NCI-H446 treated with DMSO at 0.1 percent for 48 hours (cell line): ENCODE results near the gene PTPN6.
A peak's percentile ranks its signal among the peaks of the same experiment; 100 is the strongest.
"Not testable (repeated sequence)": the region's sequence is repeated elsewhere in the genome, so short reads cannot be mapped to it uniquely, and the experiment has no call there.

Experiments
- DNase-seq: peaks from one replicate; lab custom pipeline; 2025; lab: John Stamatoyannopoulos, UW

Gene PTPN6

DNA sequence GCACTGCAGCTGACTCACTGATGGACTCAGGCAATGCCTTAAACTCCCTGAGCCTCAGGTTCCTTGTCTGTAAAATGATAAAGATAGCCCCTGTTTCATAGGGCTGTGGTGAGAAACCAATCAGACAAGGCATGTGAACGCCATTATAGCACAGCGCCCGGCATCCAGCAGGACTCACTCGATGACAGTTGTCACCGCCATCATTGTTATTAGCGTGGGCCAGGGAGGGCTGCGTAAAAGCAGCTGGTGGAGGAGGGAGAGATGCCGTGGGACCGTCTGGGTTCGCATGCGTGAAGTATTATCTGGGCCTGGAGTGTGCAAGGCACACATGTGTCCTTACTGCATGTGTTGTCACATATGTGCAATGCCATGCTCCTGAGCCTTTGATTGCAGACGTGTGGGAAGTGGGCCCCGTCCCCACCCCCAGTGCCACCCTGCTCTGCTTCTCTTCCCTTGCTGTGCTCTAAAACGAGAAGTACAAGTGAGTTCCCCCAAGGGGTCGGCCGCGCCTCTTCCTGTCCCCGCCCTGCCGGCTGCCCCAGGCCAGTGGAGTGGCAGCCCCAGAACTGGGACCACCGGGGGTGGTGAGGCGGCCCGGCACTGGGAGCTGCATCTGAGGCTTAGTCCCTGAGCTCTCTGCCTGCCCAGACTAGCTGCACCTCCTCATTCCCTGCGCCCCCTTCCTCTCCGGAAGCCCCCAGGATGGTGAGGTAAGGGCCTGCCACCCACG is at the start of gene PTPN6:
TSS of gene PTPN6 (plus strand) at position 546 of the 730 bp plus-strand sequence. CDS start at position 703, 157 bp downstream.
- DNase-seq, result no peak

- no peak for DNase-seq
These were observed 48.7 kb upstream of the PTPN6 start for GRCh38 chr12:6902448-6902847.

DNA sequence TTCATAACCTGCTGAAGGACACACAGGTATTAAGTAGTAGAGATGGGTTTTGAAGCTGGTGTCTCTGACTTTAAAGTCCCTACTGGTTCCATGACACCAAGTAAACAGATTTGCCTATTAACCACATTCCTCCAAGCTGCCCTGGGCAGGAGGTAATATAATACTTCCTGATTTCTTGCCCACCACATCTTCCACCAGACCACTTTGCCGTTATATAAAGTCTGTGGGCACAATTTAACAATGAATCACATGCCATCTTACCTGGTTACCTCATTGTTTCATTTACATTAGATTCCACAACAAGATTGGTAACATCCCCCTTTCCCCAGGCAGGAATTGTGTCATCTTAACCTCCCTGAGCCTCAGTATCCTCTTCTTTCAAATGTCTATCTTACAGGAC is 47.4 kb upstream of the PTPN6 start:
- no peak for DNase-seq

DNA sequence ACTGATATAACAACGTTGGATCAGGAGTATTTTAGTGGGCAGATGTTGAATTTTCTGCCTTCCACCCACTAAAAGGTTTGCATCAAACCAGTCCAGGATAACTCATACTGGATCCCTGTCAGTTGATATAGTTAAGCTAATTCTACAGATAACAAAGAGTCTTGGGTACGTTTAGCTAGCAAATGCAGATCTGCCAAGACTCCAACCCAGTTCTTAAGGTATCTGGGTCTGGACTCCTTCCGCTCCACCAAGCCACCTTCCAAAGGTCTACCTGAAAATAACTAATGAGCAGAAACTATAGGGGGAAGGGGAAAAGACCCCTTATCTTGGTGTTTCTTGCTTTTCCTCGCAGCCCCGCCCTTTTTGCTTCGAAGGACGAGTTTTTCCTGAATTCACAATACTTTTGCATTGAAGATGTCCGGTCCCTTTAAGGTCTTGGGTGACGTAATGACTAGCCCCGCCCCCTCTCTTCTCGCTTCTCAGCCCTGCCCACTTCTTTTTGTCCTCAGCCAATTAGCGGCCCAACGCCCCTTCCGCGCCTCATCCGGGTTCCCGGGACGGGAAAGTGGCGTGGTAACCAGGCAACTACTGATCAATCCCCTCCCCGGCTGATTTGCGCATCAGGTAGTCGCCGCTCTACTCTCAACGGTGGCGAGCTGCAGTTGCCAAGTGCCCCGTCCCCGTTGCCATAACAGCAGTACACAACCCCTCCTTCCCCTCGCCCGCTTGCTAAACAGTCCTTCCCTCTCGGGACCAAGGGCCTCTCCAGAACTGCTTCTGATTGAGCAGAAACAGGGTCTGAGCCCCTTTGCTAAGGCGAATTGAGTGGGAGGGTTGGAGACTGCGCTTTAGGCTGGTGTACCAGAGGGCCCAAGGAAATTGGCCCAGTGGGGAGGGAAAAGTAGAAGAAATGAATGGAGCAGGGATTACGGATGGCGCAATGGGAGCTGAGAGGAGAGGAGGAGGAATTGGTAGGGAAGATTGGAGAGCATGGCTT is 46.6 kb upstream of the PTPN6 start, which contains the start of gene LRRC23:
TSS of gene LRRC23 (plus strand) at position 543 of the 997 bp plus-strand sequence. CDS start 812 bp downstream, outside the sequence.
- peak; percentile 94 for DNase-seq

DNA sequence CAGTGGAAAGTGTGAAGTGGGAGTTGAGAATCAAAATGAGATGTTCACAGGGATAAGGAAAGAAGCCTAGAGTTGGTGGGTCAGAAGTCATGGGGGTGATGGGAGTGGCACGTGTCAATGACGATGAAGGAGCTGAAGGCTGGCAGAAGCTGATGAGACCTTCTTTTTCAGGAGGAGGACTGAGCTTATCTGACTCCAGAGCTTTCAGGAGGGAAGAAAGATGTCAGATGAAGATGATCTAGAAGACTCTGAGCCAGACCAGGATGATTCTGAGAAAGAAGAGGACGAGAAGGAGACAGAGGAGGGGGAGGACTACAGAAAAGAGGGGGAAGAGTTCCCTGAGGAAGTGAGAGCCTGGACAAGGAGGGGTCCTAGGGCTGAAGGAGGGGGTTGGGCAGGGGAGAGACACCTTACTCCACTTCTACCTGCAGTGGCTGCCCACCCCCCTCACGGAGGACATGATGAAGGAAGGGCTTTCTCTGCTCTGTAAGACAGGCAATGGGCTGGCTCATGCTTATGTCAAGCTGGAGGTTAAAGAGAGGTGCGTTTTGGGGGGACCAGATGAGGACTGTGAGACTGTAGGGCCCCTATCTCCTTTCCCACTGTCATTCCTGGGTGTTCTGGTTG is 45.6 kb upstream of the PTPN6 start:
- no peak for DNase-seq

DNA sequence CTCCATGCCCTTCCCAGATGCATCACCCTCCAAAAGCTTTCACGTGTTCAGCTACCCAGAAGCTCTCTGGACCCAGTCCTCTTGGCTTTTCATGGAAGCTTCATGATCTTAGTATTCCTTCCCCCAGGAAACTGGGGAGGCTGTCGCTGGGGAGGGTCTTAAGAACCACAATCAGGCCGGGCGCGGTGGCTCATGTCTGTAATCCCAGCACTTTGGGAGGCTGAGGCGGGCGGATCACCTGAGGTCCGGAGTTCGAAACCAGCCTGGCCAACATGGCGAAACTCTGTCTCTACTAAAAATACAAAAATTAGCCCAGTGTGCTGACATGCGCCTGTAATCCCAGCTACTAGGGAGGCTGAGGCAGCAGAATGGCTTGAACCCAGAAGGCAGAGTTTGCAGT is 43.0 kb upstream of the PTPN6 start:
- not testable (repeated sequence) for DNase-seq

DNA sequence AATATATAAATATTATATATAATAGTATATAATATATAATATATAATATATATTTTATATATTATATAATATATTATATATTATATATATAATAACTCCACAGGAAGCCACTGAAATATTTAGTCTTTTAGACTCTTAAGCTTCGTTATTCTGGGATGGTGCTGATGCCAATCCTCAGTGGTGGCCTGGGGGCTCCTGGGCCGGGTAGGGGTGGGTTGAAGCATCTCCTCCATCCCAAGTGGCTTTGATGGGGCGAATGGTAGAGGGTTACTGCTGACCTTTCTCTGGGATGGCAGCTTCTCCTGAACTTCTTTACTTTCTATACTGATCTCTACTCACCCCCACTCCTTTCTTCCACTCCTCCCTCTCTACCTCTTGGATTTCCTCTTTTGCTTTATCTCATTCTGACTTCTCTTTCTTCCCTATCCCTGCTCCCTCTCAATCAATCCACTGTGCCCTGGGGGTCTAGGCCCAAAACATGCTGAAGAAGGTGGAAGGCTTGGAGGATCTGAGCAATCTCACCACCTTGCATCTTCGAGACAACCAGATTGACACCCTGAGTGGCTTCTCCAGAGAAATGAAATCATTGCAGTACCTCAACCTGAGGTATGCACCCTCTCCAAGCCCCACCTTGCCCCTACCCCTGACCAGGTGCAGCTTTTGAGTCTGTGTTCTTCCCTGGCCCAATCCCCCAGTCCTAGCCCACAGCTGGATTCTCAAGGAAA is 41.6 kb upstream of the PTPN6 start:
- DNase-seq, result no peak

DNA sequence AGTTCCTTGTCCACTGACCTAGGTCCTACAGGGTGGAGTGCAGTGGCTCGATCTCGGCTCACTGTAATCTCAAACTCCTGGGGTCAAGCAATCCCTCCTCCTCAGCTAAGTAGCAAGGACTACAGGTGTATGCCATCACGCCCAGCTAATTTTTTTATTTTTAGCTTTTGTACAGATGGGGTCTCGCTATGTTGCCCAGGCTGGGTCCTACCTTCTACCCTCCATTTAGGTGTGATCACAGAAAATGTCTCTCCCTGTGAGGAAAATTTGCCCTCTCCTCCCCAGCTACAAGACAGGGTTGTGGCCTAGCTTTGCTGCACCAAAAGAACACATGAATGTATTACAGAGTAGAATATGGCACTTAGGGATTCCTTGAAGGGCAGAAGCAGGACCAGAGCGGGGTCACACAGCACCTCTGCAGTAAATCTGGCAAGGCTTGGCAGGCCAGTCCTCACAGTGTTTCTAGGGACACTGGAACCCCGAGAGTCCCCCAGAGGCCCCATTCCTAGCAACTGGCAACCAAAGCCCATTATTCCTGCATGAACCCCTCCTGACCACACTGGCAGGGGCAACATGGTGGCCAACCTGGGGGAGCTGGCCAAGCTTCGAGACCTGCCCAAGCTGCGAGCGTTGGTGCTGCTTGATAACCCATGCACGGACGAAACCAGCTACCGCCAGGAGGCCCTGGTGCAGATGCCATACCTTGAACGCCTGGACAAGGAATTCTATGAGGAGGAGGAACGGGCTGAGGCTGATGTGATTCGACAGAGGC is 38.8 kb upstream of the PTPN6 start:
- no peak for DNase-seq

GRCh38 chr12:6914246-6914946 is 36.8 kb upstream of the PTPN6 start, which contains the start of gene ENO2:
Gene ENO2 (plus strand): TSS chr12:6914580. CDS start chr12:6915833, 1,253 bp downstream.
- DNase-seq, result peak; percentile 39

DNA sequence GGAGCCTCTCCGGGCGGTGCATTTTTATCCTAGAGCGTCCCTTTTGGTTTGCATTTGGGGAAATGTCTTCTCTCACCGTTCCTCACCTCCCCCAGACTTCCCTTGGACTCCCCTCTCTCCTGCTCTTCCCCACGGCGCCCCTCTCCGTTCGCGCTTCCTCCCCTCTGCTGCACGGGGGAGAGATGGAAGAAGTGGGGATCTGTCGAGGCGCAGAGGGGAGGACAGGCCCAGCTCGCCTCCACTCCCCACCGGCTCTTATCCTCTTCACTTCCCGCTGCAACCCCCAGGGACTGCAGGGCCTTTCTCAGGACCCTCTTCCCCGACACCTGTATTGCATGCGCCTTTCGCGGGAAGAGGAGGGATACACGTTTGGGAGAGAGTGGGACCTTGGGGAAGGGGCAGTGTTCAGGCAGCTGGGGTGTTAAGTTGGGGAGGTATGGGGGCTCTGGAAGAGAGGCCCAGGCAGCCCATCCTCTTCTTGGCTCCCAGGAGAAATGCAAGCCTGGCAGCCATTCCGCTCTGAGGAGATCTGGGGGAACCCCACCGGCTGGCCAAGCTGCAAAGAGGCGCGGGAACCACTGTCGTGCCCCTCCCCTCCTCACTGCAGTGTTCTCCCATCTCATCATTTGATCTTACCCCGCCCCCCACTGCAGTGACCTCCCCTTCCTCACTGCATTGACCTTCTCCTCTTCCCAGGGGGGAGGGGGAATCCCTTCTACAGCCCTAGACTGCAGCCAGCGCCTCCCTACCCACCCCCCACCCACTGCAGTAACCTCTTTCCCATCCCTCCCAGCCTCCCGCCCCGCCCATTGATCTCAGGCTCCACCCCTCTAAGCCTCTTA is 36.0 kb upstream of the PTPN6 start:
- no peak for DNase-seq

GRCh38 chr12:6915789-6916285 is 35.3 kb upstream of the PTPN6 start:
- no peak for DNase-seq

DNA sequence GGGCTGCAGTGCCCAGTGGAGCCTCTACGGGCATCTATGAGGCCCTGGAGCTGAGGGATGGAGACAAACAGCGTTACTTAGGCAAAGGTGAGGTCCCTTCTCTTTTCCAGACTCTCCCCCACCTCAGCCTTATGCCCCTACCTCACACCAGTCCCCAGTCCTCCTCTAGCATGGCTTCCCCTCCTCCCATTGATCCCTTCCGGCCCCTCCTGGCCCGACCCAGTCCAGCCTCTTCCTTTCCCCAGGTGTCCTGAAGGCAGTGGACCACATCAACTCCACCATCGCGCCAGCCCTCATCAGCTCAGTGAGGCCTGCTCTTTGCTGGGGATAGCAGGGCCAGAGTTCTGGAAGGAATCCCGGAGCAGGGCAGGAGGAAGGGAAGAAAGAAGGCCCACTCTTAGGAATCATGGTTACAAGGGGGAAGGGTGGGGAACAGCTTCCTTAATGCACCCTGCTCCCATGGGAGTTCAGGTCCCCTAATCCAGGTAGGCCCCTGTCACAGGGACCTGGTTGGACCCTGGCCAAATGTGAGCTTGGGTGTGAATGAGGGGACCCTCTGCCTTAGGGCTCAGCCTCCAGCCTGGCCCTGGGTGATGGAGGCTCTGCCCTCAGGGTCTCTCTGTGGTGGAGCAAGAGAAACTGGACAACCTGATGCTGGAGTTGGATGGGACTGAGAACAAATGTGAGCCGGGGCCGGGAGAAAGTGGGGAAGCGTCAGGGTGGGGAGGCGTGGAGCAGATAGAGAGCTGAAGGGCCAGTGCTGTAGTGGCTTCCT is 34.5 kb upstream of the PTPN6 start:
- no peak for DNase-seq

- no peak for DNase-seq
These were observed 33.5 kb upstream of the PTPN6 start for GRCh38 chr12:6917491-6918231.

- no peak for DNase-seq
These were observed 31.6 kb upstream of the PTPN6 start for GRCh38 chr12:6919588-6919987.

- DNase-seq, result no peak
These were observed 29.6 kb upstream of the PTPN6 start for GRCh38 chr12:6921539-6921938.

- DNase-seq, result no peak
These were observed 28.9 kb upstream of the PTPN6 start for GRCh38 chr12:6921996-6922946.
